ENCODE measurements around the gene DSCAML1. TPM values are rescaled to one million over a fixed set of nuclear protein-coding genes. Genes with fewer than 3 reads are reported as not detected.

DSCAML1 gene
- total RNA-seq, 1 experiment from 2014 or later: not detected

DNA sequence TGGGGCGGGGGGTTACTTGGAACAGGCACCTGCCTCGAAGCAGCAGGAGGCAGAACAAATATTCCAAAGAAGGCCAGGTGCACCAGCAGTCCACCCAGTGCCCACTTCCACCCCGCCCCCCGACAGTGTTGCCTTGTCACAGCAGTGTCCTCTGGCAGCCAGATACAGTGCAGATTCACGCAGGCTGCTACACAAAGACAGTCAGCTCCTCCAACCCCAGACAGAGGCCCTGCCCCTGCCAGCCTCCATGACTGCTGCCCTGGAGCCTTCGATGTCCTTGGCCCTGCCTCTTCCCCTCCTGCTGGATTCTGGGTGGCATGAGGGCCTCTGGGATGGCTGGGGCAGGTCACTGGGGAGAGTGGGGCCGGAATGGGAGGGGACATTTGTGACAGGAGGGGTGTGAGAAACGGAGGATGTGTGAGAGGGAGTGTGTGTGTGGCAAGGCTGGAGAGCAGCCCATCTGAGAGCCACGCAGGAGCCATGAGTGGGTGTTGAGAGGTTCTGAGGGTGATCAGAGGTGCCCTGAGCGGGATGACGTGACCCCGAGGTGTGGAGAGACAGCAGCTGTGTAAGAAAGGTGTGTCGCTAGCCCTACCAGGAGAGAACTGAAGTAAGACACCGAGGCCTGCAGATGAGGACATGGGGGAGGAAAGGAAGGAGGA, 295.6 kb downstream of the DSCAML1 start:
- TF ChIP-seq, protein P1, sequence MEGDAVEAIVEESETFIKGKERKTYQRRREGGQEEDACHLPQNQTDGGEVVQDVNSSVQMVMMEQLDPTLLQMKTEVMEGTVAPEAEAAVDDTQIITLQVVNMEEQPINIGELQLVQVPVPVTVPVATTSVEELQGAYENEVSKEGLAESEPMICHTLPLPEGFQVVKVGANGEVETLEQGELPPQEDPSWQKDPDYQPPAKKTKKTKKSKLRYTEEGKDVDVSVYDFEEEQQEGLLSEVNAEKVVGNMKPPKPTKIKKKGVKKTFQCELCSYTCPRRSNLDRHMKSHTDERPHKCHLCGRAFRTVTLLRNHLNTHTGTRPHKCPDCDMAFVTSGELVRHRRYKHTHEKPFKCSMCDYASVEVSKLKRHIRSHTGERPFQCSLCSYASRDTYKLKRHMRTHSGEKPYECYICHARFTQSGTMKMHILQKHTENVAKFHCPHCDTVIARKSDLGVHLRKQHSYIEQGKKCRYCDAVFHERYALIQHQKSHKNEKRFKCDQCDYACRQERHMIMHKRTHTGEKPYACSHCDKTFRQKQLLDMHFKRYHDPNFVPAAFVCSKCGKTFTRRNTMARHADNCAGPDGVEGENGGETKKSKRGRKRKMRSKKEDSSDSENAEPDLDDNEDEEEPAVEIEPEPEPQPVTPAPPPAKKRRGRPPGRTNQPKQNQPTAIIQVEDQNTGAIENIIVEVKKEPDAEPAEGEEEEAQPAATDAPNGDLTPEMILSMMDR (IDR thresholded peaks at IDR 0.05 in 2 of 3, conservative IDR thresholded peaks at IDR 0.05 in 1 of 3; ENCODE audit: borderline replicate concordance in 1 of 3, insufficient read depth in 1 of 3, low read depth in 2 of 3, low read length in 2 of 3): no peak
- TF ChIP-seq ZFX (IDR thresholded peaks at IDR 0.05) (no peak), TCF7L2 (IDR thresholded peaks at IDR 0.05; ENCODE audit: borderline replicate concordance, extremely low read depth, insufficient read depth, insufficient read length) (no peak), POLR2A (IDR thresholded peaks at IDR 0.05; ENCODE audit: borderline replicate concordance, extremely low read depth, insufficient read depth, insufficient read length) (no peak), SIN3A (IDR thresholded peaks at IDR 0.05; ENCODE audit: low read depth) (no peak), EGR1 (IDR thresholded peaks at IDR 0.05; ENCODE audit: low read depth) (no peak), EZH2phosphoT487 (IDR thresholded peaks at IDR 0.05; ENCODE audit: borderline replicate concordance) (no peak), EZH2 (IDR thresholded peaks at IDR 0.05) (no peak), CBX3 (IDR thresholded peaks at IDR 0.05; ENCODE audit: low read depth) (no peak), JUND (IDR thresholded peaks at IDR 0.05) (no peak)
- TF ChIP-seq, protein P2, sequence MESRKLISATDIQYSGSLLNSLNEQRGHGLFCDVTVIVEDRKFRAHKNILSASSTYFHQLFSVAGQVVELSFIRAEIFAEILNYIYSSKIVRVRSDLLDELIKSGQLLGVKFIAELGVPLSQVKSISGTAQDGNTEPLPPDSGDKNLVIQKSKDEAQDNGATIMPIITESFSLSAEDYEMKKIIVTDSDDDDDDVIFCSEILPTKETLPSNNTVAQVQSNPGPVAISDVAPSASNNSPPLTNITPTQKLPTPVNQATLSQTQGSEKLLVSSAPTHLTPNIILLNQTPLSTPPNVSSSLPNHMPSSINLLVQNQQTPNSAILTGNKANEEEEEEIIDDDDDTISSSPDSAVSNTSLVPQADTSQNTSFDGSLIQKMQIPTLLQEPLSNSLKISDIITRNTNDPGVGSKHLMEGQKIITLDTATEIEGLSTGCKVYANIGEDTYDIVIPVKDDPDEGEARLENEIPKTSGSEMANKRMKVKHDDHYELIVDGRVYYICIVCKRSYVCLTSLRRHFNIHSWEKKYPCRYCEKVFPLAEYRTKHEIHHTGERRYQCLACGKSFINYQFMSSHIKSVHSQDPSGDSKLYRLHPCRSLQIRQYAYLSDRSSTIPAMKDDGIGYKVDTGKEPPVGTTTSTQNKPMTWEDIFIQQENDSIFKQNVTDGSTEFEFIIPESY (IDR thresholded peaks at IDR 0.05; ENCODE audit: extremely low read depth, insufficient replicate concordance, low read length): no peak

More for the DNA sequence above, 295.6 kb downstream of the DSCAML1 start:
- DNase-seq (ENCODE audit: low read depth, low spot score) (no peak), ATAC-seq (no peak)
- H3K9me2 ChIP-seq (ENCODE audit: insufficient read depth): no peaks in the 10 kb centered on the region
- ChIA-PET POLR2A (no interaction called here), RAD21 (ENCODE audit: low non-redundant PET in 1 of 2, low total read pairs in 2 of 2, uncharacterized antibody in 2 of 2, unreplicated experiment in 2 of 2) (no interaction called here), CTCF (no interaction called here)
- H3K9me3 ChIP-seq (ENCODE audit: control insufficient read depth in 1 of 2, insufficient read depth in 1 of 2, low read depth in 1 of 2, low read length in 2 of 2): no peaks in the 10 kb centered on the region
- H3K9ac ChIP-seq (ENCODE audit: low read length): no peak overlapping the region
- no peak overlapping the region for H3K4me2 ChIP-seq (ENCODE audit: low read length)
- H3K4me1 ChIP-seq (ENCODE audit: control insufficient read depth in 1 of 2, insufficient read depth in 2 of 2, low read length in 2 of 2): no peaks in the 10 kb centered on the region
- no peak overlapping the region for H3K4me3 ChIP-seq (replicated peaks in 1 of 2; ENCODE audit: low read depth in 1 of 2, low read length in 2 of 2)
- no peaks in the 10 kb centered on the region for H4K20me1 ChIP-seq (ENCODE audit: insufficient read depth)
- peaks cover 20% of the 10 kb centered on the region; the same call in 1 of the 2 replicates for H3K27me3 ChIP-seq (ENCODE audit: insufficient read depth, low read length)
- no peaks in the 10 kb centered on the region for H3K36me3 ChIP-seq (ENCODE audit: control insufficient read depth in 1 of 2, insufficient read depth in 2 of 2, low read length in 2 of 2)
- no TSS peak for BruUV-seq (replicated peaks)
- no peak overlapping the region for H2AFZ ChIP-seq (ENCODE audit: low read depth, low read length, poor library complexity, severe bottlenecking)
- no peak overlapping the region for H3K27ac ChIP-seq (ENCODE audit: low read depth, low read length)
- H3K79me2 ChIP-seq (ENCODE audit: insufficient read depth, low read length): no peaks in the 10 kb centered on the region
- intact Hi-C loops (cut with micrococcal nuclease): no loop called here

All from HCT116 (cell line).